ENCODE results near the gene SERPINA12. TPM values are rescaled to one million over a fixed set of nuclear protein-coding genes. Genes with fewer than 3 reads are reported as not detected.

SERPINA12 gene
- total and polyA plus RNA-seq, 10 of the 15 experiments (the other 5 are each of a cell fraction or from before 2014, with no cell fraction given): not detected

DNA sequence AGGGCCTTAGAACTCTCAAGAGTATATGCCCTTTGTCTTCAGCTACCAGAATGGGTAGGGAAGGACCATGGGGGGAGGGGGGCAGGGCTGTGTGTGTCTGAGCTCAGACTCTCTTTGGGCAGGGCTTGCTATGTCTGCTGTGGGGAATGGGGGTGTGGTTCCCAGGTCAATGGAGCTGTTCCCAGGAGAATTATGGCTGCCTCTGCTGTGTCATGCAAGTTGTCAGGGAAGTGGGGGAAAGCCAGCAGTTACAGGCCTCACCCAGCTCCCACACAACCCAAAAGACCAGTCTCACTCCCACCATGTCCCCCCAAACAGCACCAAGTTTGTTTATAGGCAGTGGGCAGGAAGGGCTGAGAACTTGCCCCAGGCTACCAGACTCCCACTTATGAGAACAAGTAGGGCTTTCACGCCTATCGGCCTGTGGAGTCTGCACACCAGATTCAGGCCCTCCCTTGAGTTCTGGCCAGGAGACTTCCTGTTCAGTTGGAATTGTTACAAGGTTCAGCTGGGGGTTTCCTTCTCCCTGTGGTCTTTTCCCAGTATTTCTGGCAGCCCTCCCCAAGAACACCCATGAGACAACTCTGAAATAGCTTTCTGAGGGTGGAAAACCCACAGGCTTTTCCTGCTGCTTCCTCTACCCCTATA, 50.6 kb downstream of the SERPINA12 start:
- FAIRE-seq: no peak
- no peak overlapping the region for H3K4me2 ChIP-seq (ENCODE audit: control insufficient read depth, insufficient read depth)
- no peaks in the 10 kb centered on the region for H3K4me1 ChIP-seq (ENCODE audit: control insufficient read depth, insufficient read depth, low read length)
- intact Hi-C loops (cut with micrococcal nuclease; ENCODE audit: unreplicated experiment) (no loop called here), in situ Hi-C loops (cut with MboI) (no loop called here)
- TF ChIP-seq NFYB (IDR thresholded peaks at IDR 0.05; ENCODE audit: insufficient read depth, low read depth, low read length): no peak
- no peak for TF ChIP-seq NFYA (IDR thresholded peaks at IDR 0.05; ENCODE audit: borderline replicate concordance, low read depth, low read length)
- TF ChIP-seq MXI1 (IDR thresholded peaks at IDR 0.05; ENCODE audit: low read depth, low read length): no peak
- no peak for TF ChIP-seq CHD4 (IDR thresholded peaks at IDR 0.05)
- no peak for TF ChIP-seq POLR2A (IDR thresholded peaks at IDR 0.05; ENCODE audit: low read depth, low read length)
- TF ChIP-seq, protein P1, sequence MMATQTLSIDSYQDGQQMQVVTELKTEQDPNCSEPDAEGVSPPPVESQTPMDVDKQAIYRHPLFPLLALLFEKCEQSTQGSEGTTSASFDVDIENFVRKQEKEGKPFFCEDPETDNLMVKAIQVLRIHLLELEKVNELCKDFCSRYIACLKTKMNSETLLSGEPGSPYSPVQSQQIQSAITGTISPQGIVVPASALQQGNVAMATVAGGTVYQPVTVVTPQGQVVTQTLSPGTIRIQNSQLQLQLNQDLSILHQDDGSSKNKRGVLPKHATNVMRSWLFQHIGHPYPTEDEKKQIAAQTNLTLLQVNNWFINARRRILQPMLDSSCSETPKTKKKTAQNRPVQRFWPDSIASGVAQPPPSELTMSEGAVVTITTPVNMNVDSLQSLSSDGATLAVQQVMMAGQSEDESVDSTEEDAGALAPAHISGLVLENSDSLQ (IDR thresholded peaks at IDR 0.05): no peak
- TF ChIP-seq, protein P2, sequence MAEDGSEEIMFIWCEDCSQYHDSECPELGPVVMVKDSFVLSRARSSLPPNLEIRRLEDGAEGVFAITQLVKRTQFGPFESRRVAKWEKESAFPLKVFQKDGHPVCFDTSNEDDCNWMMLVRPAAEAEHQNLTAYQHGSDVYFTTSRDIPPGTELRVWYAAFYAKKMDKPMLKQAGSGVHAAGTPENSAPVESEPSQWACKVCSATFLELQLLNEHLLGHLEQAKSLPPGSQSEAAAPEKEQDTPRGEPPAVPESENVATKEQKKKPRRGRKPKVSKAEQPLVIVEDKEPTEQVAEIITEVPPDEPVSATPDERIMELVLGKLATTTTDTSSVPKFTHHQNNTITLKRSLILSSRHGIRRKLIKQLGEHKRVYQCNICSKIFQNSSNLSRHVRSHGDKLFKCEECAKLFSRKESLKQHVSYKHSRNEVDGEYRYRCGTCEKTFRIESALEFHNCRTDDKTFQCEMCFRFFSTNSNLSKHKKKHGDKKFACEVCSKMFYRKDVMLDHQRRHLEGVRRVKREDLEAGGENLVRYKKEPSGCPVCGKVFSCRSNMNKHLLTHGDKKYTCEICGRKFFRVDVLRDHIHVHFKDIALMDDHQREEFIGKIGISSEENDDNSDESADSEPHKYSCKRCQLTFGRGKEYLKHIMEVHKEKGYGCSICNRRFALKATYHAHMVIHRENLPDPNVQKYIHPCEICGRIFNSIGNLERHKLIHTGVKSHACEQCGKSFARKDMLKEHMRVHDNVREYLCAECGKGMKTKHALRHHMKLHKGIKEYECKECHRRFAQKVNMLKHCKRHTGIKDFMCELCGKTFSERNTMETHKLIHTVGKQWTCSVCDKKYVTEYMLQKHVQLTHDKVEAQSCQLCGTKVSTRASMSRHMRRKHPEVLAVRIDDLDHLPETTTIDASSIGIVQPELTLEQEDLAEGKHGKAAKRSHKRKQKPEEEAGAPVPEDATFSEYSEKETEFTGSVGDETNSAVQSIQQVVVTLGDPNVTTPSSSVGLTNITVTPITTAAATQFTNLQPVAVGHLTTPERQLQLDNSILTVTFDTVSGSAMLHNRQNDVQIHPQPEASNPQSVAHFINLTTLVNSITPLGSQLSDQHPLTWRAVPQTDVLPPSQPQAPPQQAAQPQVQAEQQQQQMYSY (CRISPR knock-in tag; IDR thresholded peaks at IDR 0.05): no peak
- TF ChIP-seq, protein P3, sequence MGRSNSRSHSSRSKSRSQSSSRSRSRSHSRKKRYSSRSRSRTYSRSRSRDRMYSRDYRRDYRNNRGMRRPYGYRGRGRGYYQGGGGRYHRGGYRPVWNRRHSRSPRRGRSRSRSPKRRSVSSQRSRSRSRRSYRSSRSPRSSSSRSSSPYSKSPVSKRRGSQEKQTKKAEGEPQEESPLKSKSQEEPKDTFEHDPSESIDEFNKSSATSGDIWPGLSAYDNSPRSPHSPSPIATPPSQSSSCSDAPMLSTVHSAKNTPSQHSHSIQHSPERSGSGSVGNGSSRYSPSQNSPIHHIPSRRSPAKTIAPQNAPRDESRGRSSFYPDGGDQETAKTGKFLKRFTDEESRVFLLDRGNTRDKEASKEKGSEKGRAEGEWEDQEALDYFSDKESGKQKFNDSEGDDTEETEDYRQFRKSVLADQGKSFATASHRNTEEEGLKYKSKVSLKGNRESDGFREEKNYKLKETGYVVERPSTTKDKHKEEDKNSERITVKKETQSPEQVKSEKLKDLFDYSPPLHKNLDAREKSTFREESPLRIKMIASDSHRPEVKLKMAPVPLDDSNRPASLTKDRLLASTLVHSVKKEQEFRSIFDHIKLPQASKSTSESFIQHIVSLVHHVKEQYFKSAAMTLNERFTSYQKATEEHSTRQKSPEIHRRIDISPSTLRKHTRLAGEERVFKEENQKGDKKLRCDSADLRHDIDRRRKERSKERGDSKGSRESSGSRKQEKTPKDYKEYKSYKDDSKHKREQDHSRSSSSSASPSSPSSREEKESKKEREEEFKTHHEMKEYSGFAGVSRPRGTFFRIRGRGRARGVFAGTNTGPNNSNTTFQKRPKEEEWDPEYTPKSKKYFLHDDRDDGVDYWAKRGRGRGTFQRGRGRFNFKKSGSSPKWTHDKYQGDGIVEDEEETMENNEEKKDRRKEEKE (IDR thresholded peaks at IDR 0.05): no peak
- ChIA-PET RAD21 (ENCODE audit: unreplicated experiment) (no interaction called here), CTCF (no interaction called here), SMC1A (ENCODE audit: uncharacterized antibody, unreplicated experiment) (interaction anchor here (0.6 to 0.7 kb wide), 2 partner anchors 8 to 1101 kb away, joined by 3 read pairs; no protein-coding TSS in a partner anchor), POLR2A (no interaction called here)
- H4K20me1 ChIP-seq (ENCODE audit: control insufficient read depth, insufficient read depth): no peaks in the 10 kb centered on the region
- H3K36me3 ChIP-seq (ENCODE audit: control insufficient read depth in 2 of 2, insufficient read depth in 2 of 2, low read length in 1 of 2): no peaks in the 10 kb centered on the region
- no peaks in the 10 kb centered on the region for H3K27me3 ChIP-seq (replicated peaks in 1 of 2; ENCODE audit: control insufficient read depth in 2 of 2, insufficient read depth in 2 of 2, low read length in 1 of 2)
- H3K27ac ChIP-seq (ENCODE audit: control insufficient read depth, insufficient read depth): no peak overlapping the region
- no peaks in the 10 kb centered on the region for H3K79me2 ChIP-seq (ENCODE audit: control insufficient read depth, insufficient read depth, low read length)
- 48% methylated on average over 2 of the region's 2 CpGs for WGBS (ENCODE audit: insufficient coverage, insufficient replicate concordance, low lambda C conversion rate, missing lambda C conversion rate)
- no peak overlapping the region for H2AFZ ChIP-seq (ENCODE audit: control insufficient read depth, low read depth, low read length)
- no peak for DNase-seq (ENCODE audit: low read depth, low spot score)
- H3K9ac ChIP-seq (ENCODE audit: control insufficient read depth, insufficient read depth, low read length): no peak overlapping the region
- no peaks in the 10 kb centered on the region; the same call in 2 of the 3 replicates for H3K9me3 ChIP-seq (replicated peaks; ENCODE audit: control insufficient read depth, insufficient read depth, low read length)
- ATAC-seq: no peak
- no peak overlapping the region for H3K4me3 ChIP-seq
- no TSS peak for BruUV-seq (replicated peaks)

All from GM12878 (cell line).